GM18873 (cell line): ENCODE data around the gene PRTN3.
"Not testable (repeated sequence)": the region's sequence is repeated elsewhere in the genome, so short reads cannot be mapped to it uniquely, and the experiment has no call there.

Experiments used
- ATAC-seq: cut with Tn5 transposase; IDR thresholded peaks from one replicate; pipeline ENCODE4 v1.9.1; 2021; ENCODE audit warnings: mild to moderate bottlenecking, moderate library complexity, moderate number of reproducible peaks; ENCODE audit not compliant: unreplicated experiment, low FRiP score

Gene PRTN3

GRCh38 chr19:843180-843835 is 2.5 kb downstream of the PRTN3 start:
- ATAC-seq: no peak

- ATAC-seq: no peak
Observed at GRCh38 chr19:843836-844545, 3.2 kb downstream of the PRTN3 start.

GRCh38 chr19:844546-844971 is 3.8 kb downstream of the PRTN3 start:
- no peak for ATAC-seq

GRCh38 chr19:845707-846521 is 5.1 kb downstream of the PRTN3 start:
- no peak for ATAC-seq

GRCh38 chr19:848386-848921 is 7.7 kb downstream of the PRTN3 start:
- no peak for ATAC-seq

- not testable (repeated sequence) for ATAC-seq
Observed at GRCh38 chr19:849195-849594, 8.4 kb downstream of the PRTN3 start.

- no peak for ATAC-seq
Observed at GRCh38 chr19:850221-850978, 9.6 kb downstream of the PRTN3 start.

GRCh38 chr19:850979-851335 is 10.2 kb downstream of the PRTN3 start:
- ATAC-seq: no peak

- ATAC-seq: no peak
Observed at GRCh38 chr19:852136-853013, 11.6 kb downstream of the PRTN3 start, which contains the start of gene ELANE. Gene ELANE (plus strand): TSS chr19:852303. CDS start chr19:852329, 26 bp downstream.

- ATAC-seq: no peak
Observed at GRCh38 chr19:853014-853585, 12.3 kb downstream of the PRTN3 start.

- ATAC-seq: not testable (repeated sequence)
Observed at GRCh38 chr19:853614-854220, 12.9 kb downstream of the PRTN3 start.

- no peak for ATAC-seq
Observed at GRCh38 chr19:854549-854948, 13.8 kb downstream of the PRTN3 start.

- ATAC-seq: no peak
Observed at GRCh38 chr19:855142-855541, 14.3 kb downstream of the PRTN3 start.

GRCh38 chr19:855566-856120 is 14.8 kb downstream of the PRTN3 start:
- ATAC-seq: no peak

- no peak for ATAC-seq
Observed at GRCh38 chr19:858284-858683, 17.5 kb downstream of the PRTN3 start.

- no peak for ATAC-seq
Observed at GRCh38 chr19:858868-859843, 18.4 kb downstream of the PRTN3 start, which contains the start of gene CFD. Gene CFD (plus strand): TSS chr19:859664. CDS start chr19:859690, 26 bp downstream.

- no peak for ATAC-seq
Observed at GRCh38 chr19:861141-861755, 20.4 kb downstream of the PRTN3 start.
